IPS-18a (cell line): ENCODE results near the gene ADORA2A.

Source experiments
- H3K27ac ChIP-seq: one replicate; pipeline ENCODE4 v1.5.1; 2013; ENCODE audit warnings: low read length
- H3K27me3 ChIP-seq: one replicate; pipeline ENCODE4 v1.6.1; 2013; ENCODE audit warnings: mild to moderate bottlenecking, low read length; ENCODE audit not compliant: control insufficient read depth, insufficient read depth
- H3K36me3 ChIP-seq: one replicate; pipeline ENCODE4 v1.6.1; 2013; ENCODE audit warnings: low read depth, low read length; ENCODE audit not compliant: control insufficient read depth
- H3K4me1 ChIP-seq: one replicate; pipeline ENCODE4 v1.6.1; 2013; ENCODE audit warnings: low read depth, low read length; ENCODE audit not compliant: control insufficient read depth
- H3K4me3 ChIP-seq: one replicate; pipeline ENCODE4 v1.5.1; 2013; ENCODE audit warnings: low read length
- H3K9ac ChIP-seq: one replicate; pipeline ENCODE4 v1.6.1; 2013; ENCODE audit warnings: mild to moderate bottlenecking, low read length, moderate library complexity
- H3K9me3 ChIP-seq: one replicate; pipeline ENCODE4 v1.6.1; 2013; ENCODE audit warnings: low read depth, low read length; ENCODE audit not compliant: control insufficient read depth

The ADORA2A gene

DNA sequence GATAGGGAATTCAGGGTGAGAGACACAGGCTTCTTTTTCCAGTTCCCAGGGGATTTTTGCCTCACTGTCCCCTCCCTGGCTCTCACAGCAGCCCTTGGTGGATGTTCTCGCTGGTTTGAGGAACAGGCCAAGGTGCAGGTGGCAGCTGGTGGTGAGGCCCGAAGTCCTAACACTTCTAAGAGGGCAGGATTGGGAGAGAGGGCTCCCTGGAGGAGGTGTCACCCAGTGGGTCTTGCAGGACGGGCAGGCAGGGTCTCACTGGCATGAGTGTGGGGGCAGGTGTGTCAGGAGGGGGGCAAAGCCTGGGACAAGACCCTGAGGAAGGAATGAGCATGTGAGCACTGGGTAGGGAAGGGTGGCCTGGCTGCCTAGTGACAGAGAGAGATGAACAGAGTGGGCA, 9.2 kb downstream of the ADORA2A start:
- no peak overlapping the region for H3K4me3 ChIP-seq
- H3K27ac ChIP-seq: no peak overlapping the region
- H3K36me3 ChIP-seq: no peaks in the 10 kb centered on the region
- no peak overlapping the region for H3K9ac ChIP-seq
- no peaks in the 10 kb centered on the region for H3K27me3 ChIP-seq
- no peaks in the 10 kb centered on the region for H3K4me1 ChIP-seq
- no peaks in the 10 kb centered on the region for H3K9me3 ChIP-seq

DNA sequence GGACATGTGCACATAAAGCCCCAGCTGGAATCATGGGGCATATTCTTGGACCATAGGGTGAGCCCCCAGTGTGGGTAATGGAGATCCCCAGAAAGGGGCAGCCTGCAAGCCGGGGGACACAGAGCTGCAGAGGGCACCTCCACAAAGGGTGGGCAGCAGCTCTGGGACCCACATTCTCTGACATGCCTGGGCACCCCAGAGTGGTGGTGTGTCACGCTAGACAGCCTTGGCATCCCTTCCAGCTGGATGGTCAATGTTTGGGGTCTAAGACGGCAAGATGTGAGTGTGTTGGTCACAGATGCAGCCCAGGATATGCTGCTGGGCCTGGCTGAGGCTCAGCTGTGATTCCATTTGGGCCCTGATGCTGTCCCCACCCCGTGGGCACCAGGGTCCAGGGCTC, 9.7 kb downstream of the ADORA2A start:
- Histone ChIP-seq H3K36me3 (no peaks in the 10 kb centered on the region), H3K4me1 (no peaks in the 10 kb centered on the region), H3K9ac (no peak overlapping the region), H3K9me3 (no peaks in the 10 kb centered on the region), H3K27ac (no peak overlapping the region), H3K27me3 (no peaks in the 10 kb centered on the region), H3K4me3 (no peak overlapping the region)

DNA sequence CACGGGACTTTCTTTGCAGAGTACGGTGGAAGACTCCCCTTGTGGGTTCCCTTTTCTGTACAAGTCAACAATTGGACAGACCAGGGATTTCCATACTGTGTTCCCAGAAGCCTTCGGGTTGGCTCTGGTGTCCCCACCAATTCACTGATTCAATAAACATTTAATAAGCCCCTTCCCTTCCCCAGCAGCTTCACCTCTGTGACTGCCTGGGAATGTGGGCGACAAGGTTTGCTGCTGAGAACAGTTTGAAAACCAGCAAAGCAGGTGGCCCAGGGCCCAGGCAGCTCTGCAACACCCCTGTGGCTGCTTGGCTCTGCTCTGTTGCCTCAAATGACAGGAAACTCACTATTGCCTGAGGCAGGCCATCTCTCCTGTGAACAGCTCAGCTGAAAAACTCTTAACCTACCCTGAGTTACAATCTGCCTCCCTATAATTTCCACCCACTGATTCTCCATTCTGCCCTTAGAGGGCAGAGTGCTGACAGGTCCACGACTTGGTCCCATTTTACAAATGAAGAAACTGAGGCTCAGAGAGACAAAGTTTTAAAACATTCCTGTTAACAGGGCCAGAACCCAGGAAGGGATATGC, 10.4 kb downstream of the ADORA2A start:
- Histone ChIP-seq H3K4me3 (no peak overlapping the region), H3K27me3 (no peaks in the 10 kb centered on the region), H3K9ac (no peak overlapping the region), H3K36me3 (no peaks in the 10 kb centered on the region), H3K27ac (no peak overlapping the region), H3K9me3 (no peaks in the 10 kb centered on the region), H3K4me1 (no peaks in the 10 kb centered on the region)

DNA sequence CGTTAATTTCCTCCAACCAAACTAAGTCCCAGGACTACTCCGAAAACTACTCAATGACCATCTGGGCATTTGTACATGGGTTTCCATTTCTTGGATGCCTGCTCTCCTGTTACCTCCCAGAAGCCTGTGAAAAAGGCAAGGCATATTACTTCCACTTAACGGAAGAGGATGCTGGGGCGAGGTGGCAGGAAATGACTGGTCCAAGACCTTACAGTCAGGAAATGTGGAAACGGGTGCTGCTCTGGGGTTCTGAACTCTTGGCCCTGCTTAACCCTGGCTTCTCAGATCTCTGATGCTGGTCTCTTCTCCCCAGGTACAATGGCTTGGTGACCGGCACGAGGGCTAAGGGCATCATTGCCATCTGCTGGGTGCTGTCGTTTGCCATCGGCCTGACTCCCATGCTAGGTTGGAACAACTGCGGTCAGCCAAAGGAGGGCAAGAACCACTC, 12.9 kb downstream of the ADORA2A start:
- no peaks in the 10 kb centered on the region for H3K9me3 ChIP-seq
- H3K9ac ChIP-seq: no peak overlapping the region
- peaks cover 5% of the 10 kb centered on the region for H3K4me1 ChIP-seq
- no peak overlapping the region for H3K4me3 ChIP-seq
- H3K36me3 ChIP-seq: no peaks in the 10 kb centered on the region
- no peaks in the 10 kb centered on the region for H3K27me3 ChIP-seq
- no peak overlapping the region for H3K27ac ChIP-seq

DNA sequence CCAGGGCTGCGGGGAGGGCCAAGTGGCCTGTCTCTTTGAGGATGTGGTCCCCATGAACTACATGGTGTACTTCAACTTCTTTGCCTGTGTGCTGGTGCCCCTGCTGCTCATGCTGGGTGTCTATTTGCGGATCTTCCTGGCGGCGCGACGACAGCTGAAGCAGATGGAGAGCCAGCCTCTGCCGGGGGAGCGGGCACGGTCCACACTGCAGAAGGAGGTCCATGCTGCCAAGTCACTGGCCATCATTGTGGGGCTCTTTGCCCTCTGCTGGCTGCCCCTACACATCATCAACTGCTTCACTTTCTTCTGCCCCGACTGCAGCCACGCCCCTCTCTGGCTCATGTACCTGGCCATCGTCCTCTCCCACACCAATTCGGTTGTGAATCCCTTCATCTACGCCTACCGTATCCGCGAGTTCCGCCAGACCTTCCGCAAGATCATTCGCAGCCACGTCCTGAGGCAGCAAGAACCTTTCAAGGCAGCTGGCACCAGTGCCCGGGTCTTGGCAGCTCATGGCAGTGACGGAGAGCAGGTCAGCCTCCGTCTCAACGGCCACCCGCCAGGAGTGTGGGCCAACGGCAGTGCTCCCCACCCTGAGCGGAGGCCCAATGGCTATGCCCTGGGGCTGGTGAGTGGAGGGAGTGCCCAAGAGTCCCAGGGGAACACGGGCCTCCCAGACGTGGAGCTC, 13.5 kb downstream of the ADORA2A start:
- Histone ChIP-seq H3K27ac (no peak overlapping the region), H3K27me3 (no peaks in the 10 kb centered on the region), H3K36me3 (no peaks in the 10 kb centered on the region), H3K9ac (no peak overlapping the region), H3K4me3 (no peak overlapping the region), H3K9me3 (no peaks in the 10 kb centered on the region), H3K4me1 (peaks cover 11% of the 10 kb centered on the region)

DNA sequence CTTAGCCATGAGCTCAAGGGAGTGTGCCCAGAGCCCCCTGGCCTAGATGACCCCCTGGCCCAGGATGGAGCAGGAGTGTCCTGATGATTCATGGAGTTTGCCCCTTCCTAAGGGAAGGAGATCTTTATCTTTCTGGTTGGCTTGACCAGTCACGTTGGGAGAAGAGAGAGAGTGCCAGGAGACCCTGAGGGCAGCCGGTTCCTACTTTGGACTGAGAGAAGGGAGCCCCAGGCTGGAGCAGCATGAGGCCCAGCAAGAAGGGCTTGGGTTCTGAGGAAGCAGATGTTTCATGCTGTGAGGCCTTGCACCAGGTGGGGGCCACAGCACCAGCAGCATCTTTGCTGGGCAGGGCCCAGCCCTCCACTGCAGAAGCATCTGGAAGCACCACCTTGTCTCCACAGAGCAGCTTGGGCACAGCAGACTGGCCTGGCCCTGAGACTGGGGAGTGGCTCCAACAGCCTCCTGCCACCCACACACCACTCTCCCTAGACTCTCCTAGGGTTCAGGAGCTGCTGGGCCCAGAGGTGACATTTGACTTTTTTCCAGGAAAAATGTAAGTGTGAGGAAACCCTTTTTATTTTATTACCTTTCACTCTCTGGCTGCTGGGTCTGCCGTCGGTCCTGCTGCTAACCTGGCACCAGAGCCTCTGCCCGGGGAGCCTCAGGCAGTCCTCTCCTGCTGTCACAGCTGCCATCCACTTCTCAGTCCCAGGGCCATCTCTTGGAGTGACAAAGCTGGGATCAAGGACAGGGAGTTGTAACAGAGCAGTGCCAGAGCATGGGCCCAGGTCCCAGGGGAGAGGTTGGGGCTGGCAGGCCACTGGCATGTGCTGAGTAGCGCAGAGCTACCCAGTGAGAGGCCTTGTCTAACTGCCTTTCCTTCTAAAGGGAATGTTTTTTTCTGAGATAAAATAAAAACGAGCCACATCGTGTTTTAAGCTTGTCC, 14.3 kb downstream of the ADORA2A start:
- Histone ChIP-seq H3K27ac (no peak overlapping the region), H3K9ac (no peak overlapping the region), H3K27me3 (no peaks in the 10 kb centered on the region), H3K4me3 (no peak overlapping the region), H3K9me3 (no peaks in the 10 kb centered on the region), H3K4me1 (peaks cover 12% of the 10 kb centered on the region), H3K36me3 (no peaks in the 10 kb centered on the region)

DNA sequence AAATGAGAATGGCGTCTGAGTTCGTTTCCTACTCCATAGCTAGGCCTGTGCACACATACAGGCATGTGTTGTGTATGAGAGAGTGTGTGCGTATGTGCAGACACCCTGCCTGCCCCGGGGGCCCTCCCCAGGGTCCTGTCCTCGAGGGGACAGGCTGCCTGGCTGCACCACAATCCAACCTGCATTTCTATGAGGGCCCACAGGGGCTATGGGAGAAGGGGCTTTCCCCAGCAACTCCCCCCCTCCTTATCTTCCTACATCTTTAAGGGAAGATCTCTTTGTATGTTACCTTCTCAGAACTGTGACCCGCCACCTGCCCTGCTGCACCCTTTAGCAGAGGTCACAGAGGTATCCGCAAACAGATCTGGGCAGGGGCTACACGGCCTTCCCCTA, 14.9 kb downstream of the ADORA2A start:
- Histone ChIP-seq H3K9ac (no peak overlapping the region), H3K27me3 (no peaks in the 10 kb centered on the region), H3K36me3 (no peaks in the 10 kb centered on the region), H3K4me3 (no peak overlapping the region), H3K4me1 (peaks cover 12% of the 10 kb centered on the region), H3K9me3 (no peaks in the 10 kb centered on the region), H3K27ac (no peak overlapping the region)

DNA sequence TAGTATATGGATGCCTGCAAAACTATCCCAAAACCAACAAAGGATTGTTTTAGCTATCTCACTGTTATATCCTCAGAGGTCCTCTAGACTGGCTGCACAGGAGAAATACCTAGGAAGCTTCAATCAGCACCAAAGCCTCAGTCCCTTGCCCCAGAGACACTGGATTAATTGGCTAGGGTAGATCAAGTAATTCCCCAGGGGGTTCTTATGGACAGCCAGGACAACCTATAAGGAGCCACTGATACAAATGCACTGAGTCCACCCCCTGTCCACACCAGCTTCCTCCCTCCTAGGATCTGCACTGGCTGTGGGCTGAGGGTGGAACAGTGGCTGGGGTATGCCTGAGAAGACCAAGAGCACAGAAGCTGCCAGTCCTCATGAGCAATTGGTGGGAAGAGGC, 16.3 kb downstream of the ADORA2A start:
- no peaks in the 10 kb centered on the region for H3K9me3 ChIP-seq
- no peaks in the 10 kb centered on the region for H3K27me3 ChIP-seq
- H3K9ac ChIP-seq: no peak overlapping the region
- H3K4me1 ChIP-seq: peaks cover 12% of the 10 kb centered on the region
- H3K4me3 ChIP-seq: no peak overlapping the region
- no peak overlapping the region for H3K27ac ChIP-seq
- H3K36me3 ChIP-seq: no peaks in the 10 kb centered on the region

DNA sequence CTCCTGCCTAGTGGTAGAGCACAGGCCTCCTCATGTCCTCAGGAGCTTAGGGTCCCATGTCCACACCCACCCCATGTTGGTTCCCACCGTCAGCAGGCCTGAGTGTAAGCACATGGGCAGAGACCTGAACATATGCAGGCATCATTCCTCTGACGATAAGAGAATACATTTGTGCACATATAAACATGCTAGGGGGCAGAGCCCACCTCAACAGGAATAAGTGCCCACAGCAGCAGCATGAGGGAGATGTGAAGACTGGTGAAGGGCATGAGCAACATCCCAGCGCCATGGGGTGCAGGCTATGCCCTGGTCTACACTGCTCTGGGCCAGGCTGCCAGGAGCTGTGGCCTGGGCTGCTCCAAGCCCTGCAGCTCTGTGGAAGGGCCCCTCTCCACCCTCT, 16.9 kb downstream of the ADORA2A start:
- Histone ChIP-seq H3K36me3 (no peaks in the 10 kb centered on the region), H3K27ac (no peak overlapping the region), H3K27me3 (no peaks in the 10 kb centered on the region), H3K9me3 (no peaks in the 10 kb centered on the region), H3K4me1 (peaks cover 12% of the 10 kb centered on the region), H3K9ac (no peak overlapping the region), H3K4me3 (no peak overlapping the region)

DNA sequence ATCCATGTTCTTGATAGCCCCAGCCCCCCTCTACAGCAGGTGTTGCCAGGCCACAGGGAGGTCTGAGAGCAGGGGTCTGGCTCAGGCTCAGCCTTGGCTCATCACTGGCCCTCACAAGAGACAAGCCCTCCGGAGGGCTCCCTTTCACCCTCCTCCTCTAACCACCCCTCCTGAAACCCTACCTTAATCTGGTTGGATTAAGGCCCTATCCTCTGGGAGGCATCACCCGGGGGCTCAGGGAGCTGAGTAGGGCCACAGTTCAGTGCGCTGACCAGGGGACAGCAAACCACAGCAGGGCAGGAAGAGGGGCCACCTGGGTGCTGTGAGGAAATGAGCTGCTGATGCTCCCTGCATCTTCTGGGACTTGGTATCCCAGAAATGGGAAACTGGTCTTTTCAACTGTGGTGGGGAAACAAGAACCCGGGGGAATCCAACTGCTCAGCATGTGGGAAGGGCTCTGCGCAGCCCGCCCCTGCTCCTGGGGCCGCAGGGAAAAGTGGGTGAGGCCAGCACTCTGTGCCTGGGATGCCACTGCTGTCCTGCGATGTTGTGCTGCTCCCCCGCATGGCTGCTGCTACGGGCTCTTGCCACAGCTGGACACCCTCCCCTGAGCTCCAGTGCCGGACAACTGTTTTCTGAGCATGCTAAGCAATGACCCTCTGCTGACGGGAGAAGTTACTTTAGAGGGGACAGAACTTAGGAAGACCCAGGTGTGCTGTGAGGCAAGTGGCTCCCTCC, 17.5 kb downstream of the ADORA2A start:
- Histone ChIP-seq H3K9ac (no peak overlapping the region), H3K9me3 (no peaks in the 10 kb centered on the region), H3K27ac (no peak overlapping the region), H3K4me3 (no peak overlapping the region), H3K36me3 (no peaks in the 10 kb centered on the region), H3K4me1 (peaks cover 12% of the 10 kb centered on the region), H3K27me3 (no peaks in the 10 kb centered on the region)
